Endothelial cell of umbilical vein (primary cell): Measurements from ENCODE around the gene C1orf115. TPM values are rescaled to one million over a fixed set of nuclear protein-coding genes. Genes with fewer than 3 reads are reported as not detected.

Source experiments
- BruUV-seq: library from RNA; stranded (reverse); fragments of 400-500 nt; replicated peaks from 2 replicates; lab custom pipeline; 2021; lab: Mats Ljungman, UMichigan
- CTCF ChIA-PET: fragments of 300-600, 350-600 bp; sonication (Branson Sonifier 250); formaldehyde crosslinking; loops from one replicate; lab custom pipeline; 2021; ENCODE audit warnings: antibody characterized with exemption, inconsistent platforms; lab: Charles Lee
- POLR2A ChIA-PET: fragments of 300-600, 350-600 bp; sonication (Branson Sonifier 250); formaldehyde crosslinking; loops from one replicate; lab custom pipeline; 2021; ENCODE audit warnings: antibody characterized with exemption, inconsistent platforms; lab: Charles Lee
- DNase-seq: peaks from one replicate; pipeline ENCODE4 v3.0.0-alpha.2; 2011; ENCODE audit warnings: low read depth, low spot score
- FAIRE-seq: peaks from 2 replicates; lab custom pipeline; 2011; peaks lifted over from hg19 to GRCh38; lab: Jason Lieb, UNC
- H2AFZ ChIP-seq: 2 replicates; pipeline ENCODE4 v1.6.0; 2012; ENCODE audit warnings: low read depth, low read length, control low read depth, inconsistent platforms
- H3K27ac ChIP-seq: 2 replicates; pipeline ENCODE4 v1.5.1; 2011; ENCODE audit warnings: low read depth, mild to moderate bottlenecking, control low read depth, low read length, moderate library complexity; ENCODE audit not compliant: insufficient read depth
- H3K27me3 ChIP-seq, 2 experiments: 2 replicates each; pipeline versions ENCODE4 v1.6.0 to v1.6.1; 2011; ENCODE audit warnings: low read length in 2 of 2, mixed read lengths in 1 of 2; ENCODE audit not compliant: control insufficient read depth in 2 of 2, insufficient read depth in 2 of 2
- H3K36me3 ChIP-seq, 2 experiments: 2 replicates in 1 of 2; 3 replicates in 1 of 2; pipeline ENCODE4 v1.5.1; 2011; ENCODE audit warnings: low read length in 2 of 2, mild to moderate bottlenecking in 1 of 2, moderate library complexity in 1 of 2; ENCODE audit not compliant: control insufficient read depth in 2 of 2, insufficient read depth in 2 of 2; ENCODE audit errors: extremely low read depth in 1 of 2
- H3K4me1 ChIP-seq: 3 replicates; pipeline ENCODE4 v1.5.1; 2011; ENCODE audit warnings: mild to moderate bottlenecking, low read length; ENCODE audit not compliant: control insufficient read depth, insufficient read depth; ENCODE audit errors: extremely low read depth
- H3K4me2 ChIP-seq: 2 replicates; pipeline ENCODE4 v1.6.1; 2011; ENCODE audit warnings: low read length, control low read depth, mixed read lengths; ENCODE audit not compliant: insufficient read depth
- H3K4me3 ChIP-seq, 3 experiments: fragments of 200-600 bp in 1 of 3; sonication (generic), shearing (Covaris generic) in 1 of 3; replicated peaks in 1 of 3; 2 replicates each; pipeline ENCODE4 v1.5.1; 2011 to 2016; ENCODE audit warnings: control low read depth in 3 of 3, low read length in 3 of 3, mild to moderate bottlenecking in 2 of 3, inconsistent platforms in 1 of 3, low read depth in 1 of 3, moderate library complexity in 1 of 3; ENCODE audit not compliant: insufficient read depth in 1 of 3
- H3K79me2 ChIP-seq: 2 replicates; pipeline ENCODE4 v1.6.0; 2012; ENCODE audit warnings: low read length, inconsistent platforms; ENCODE audit not compliant: control insufficient read depth, insufficient read depth
- H3K9ac ChIP-seq: replicated peaks from 2 replicates; pipeline ENCODE3; 2011; ENCODE audit warnings: low read length, control low read depth; ENCODE audit not compliant: insufficient read depth; ENCODE audit errors: extremely low read depth
- H3K9me1 ChIP-seq: replicated peaks from 3 replicates; pipeline ENCODE4 v1.6.0; 2011; ENCODE audit warnings: mild to moderate bottlenecking, low read length; ENCODE audit not compliant: control insufficient read depth, insufficient read depth; ENCODE audit errors: extremely low read depth
- H3K9me3 ChIP-seq: replicated peaks from 2 replicates; pipeline ENCODE4 v1.5.1; 2012; ENCODE audit warnings: low read length, inconsistent platforms; ENCODE audit not compliant: control insufficient read depth, insufficient read depth
- H4K20me1 ChIP-seq: replicated peaks from 2 replicates; pipeline ENCODE3; 2011; ENCODE audit warnings: mild to moderate bottlenecking, low read length; ENCODE audit not compliant: control insufficient read depth, insufficient read depth; ENCODE audit errors: extremely low read depth
- CTCF ChIP-seq, 2 donors: IDR thresholded peaks; 1 replicate in 1 of 2; 2 replicates in 1 of 2; pipeline ENCODE4 v1.5.1; 2011; ENCODE audit warnings: low read length in 2 of 2, mild to moderate bottlenecking in 2 of 2, moderate library complexity in 2 of 2, control low read depth in 1 of 2, inconsistent platforms in 1 of 2, low read depth in 1 of 2; ENCODE audit not compliant: insufficient read depth in 1 of 2; ENCODE audit errors: extremely low read depth in 1 of 2
- EZH2 ChIP-seq: IDR thresholded peaks from 2 replicates; pipeline ENCODE4 v1.6.1; 2012; ENCODE audit warnings: borderline replicate concordance, low read depth, mild to moderate bottlenecking, moderate library complexity, low read length, inconsistent platforms; ENCODE audit not compliant: severe bottlenecking
- FOS ChIP-seq: IDR thresholded peaks from 2 replicates; pipeline ENCODE4 v1.6.1; 2011; ENCODE audit warnings: mild to moderate bottlenecking, low read length, moderate library complexity, borderline replicate concordance; ENCODE audit not compliant: insufficient read depth
- GATA2 ChIP-seq: IDR thresholded peaks from 2 replicates; pipeline ENCODE4 v1.7.0; 2011; ENCODE audit warnings: low read depth, mild to moderate bottlenecking, moderate library complexity, mixed read lengths, low read length; ENCODE audit not compliant: insufficient read length, insufficient read depth
- JUN ChIP-seq: IDR thresholded peaks from 2 replicates; pipeline ENCODE4 v1.6.1; 2011; ENCODE audit warnings: borderline replicate concordance, low read depth; ENCODE audit not compliant: insufficient read length, insufficient read depth
- MAX ChIP-seq: IDR thresholded peaks from 2 replicates; pipeline ENCODE4 v1.6.1; 2011; ENCODE audit not compliant: insufficient read depth, insufficient read length
- MYC ChIP-seq: IDR thresholded peaks from one replicate; pipeline ENCODE4 v1.6.1; 2011; ENCODE audit warnings: mild to moderate bottlenecking, low read depth, low read length
- POLR2A ChIP-seq: IDR thresholded peaks from 2 replicates; pipeline ENCODE4 v1.6.1; 2012; ENCODE audit warnings: low read depth, mild to moderate bottlenecking, control low read depth, low read length
- POLR2AphosphoS5 ChIP-seq: IDR thresholded peaks from 2 replicates; pipeline ENCODE4 v1.6.1; 2012; ENCODE audit warnings: low read depth, mild to moderate bottlenecking, control low read depth, low read length, moderate library complexity; ENCODE audit not compliant: insufficient read depth
- dilution Hi-C: fragments of 300-500 bp; cut with MboI; formaldehyde crosslinking; loops from one replicate; pipeline ENCODE4 v1.15.0; 2019; ENCODE audit warnings: low sequenced_read_pairs; ENCODE audit not compliant: extremely low pct_ligation_motif_present
- intact Hi-C: fragments of 100-400 bp; cut with micrococcal nuclease; formaldehyde crosslinking; loops from one replicate; pipeline ENCODE4 v1.10.0; 2022
- polyA plus RNA-seq, 4 experiments: library from polyadenylated mRNA; depleted of rRNA in 3 of 4; stranded (reverse) in 3 of 4; unstranded in 1 of 4; fragments of >200 nt; gene quantifications; 2 replicates each; pipeline versions ENCODE4 v1.2.1 to v1.2.3, GENCODE V29; 2011 to 2012; ENCODE audit warnings: missing spikeins in 1 of 4
- total RNA-seq: library from RNA; stranded (reverse); gene quantifications from 2 replicates; pipeline ENCODE4 v1.2.3, GENCODE V29; 2021

The C1orf115 gene
- total and polyA plus RNA-seq, 2 donors (not counting 3 experiments of a cell fraction or from before 2014, with no cell fraction given), result 11.1 to 16.4 TPM

- Histone ChIP-seq H3K9me1 (no peaks in the 10 kb centered on the region), H4K20me1 (no peaks in the 10 kb centered on the region), H3K4me2 (no peak overlapping the region), H3K9ac (no peak overlapping the region), H3K27me3 (no peaks in the 10 kb centered on the region), H2AFZ (no peak overlapping the region), H3K27ac (no peak overlapping the region), H3K79me2 (no peaks in the 10 kb centered on the region), H3K4me3 (no peak overlapping the region), H3K9me3 (no peaks in the 10 kb centered on the region), H3K4me1 (no peaks in the 10 kb centered on the region), H3K36me3 (no peaks in the 10 kb centered on the region)
- no peak for FAIRE-seq
- POLR2A ChIA-PET, result no interaction called here
- TF ChIP-seq JUN, result no peak
- no peak for TF ChIP-seq MYC
- TF ChIP-seq POLR2AphosphoS5, result no peak
- TF ChIP-seq CTCF (IDR thresholded peaks at IDR 0.05; ENCODE audit: extremely low read depth in 1 of 2, insufficient read depth in 1 of 2, low read depth in 1 of 2, low read length in 2 of 2), result no peak
- no peak for TF ChIP-seq MAX
- TF ChIP-seq GATA2, result no peak
- no peak for TF ChIP-seq EZH2
- no peak for TF ChIP-seq FOS
- no peak for TF ChIP-seq POLR2A
- CTCF ChIA-PET, result interaction anchor here (1.5 to 4.1 kb wide), 2 partner anchors 11 to 107 kb away, joined by 7 to 18 read pairs; no protein-coding TSS in a partner anchor
- dilution Hi-C loops (no loop called here), intact Hi-C loops (no loop called here)
- DNase-seq, result no peak
- BruUV-seq, result no TSS peak
Observed at GRCh38 chr1:220669005-220669404, 21.2 kb upstream of the C1orf115 start.
